Esophagus squamous epithelium (tissue), 4 donors: ENCODE data around the gene POU3F3.

Source experiments
- POLR2A ChIP-seq, 4 donors: fragments of 450-650 bp; IDR thresholded peaks; one replicate each; pipeline ENCODE4 v1.6.1; 2017; ENCODE audit warnings: antibody characterized with exemption in 4 of 4, mild to moderate bottlenecking in 4 of 4, moderate library complexity in 3 of 4
- TF ChIP-seq, protein P1 (sequence below), 6 experiments: fragments of 450-650 bp in 4 of 6; fragments of 200-600 bp in 2 of 6; sonication (generic) in 2 of 6; IDR thresholded peaks; one replicate each; pipeline ENCODE4 v1.5.1; 2016 to 2019; ENCODE audit warnings: antibody characterized with exemption in 6 of 6, mild to moderate bottlenecking in 4 of 6, moderate library complexity in 4 of 6

DNA sequence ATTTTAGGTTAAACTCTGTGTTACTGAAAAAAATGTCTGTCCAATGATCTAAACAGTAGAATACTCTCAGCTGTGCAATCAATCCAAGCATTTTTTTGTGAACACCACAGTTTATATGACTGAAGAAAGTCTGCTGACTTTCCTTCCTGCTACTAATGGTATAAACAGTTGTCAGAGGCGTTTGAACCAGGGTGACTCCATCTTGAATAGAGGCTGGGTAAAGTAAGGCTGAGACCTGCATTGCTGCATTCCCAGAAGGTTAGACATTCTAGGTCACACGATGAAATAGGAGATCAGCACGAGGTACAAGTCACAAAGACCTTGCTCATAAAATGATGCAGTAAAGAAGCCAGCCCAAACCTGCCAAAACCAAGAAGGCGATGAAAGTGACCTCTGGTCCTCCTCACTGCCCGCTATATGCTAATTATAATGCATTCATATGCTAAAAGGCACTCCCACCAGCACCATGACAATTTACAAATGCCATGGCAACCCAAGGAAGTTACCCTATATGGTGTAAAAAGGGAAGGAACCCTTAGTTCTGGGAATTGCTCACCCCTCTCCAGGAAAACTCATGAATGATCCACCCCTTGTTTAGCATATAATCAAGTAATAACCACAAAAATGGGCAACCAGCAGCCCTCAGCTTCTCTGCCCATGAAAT is 31.3 kb downstream of the POU3F3 start:
- TF ChIP-seq, protein P1, sequence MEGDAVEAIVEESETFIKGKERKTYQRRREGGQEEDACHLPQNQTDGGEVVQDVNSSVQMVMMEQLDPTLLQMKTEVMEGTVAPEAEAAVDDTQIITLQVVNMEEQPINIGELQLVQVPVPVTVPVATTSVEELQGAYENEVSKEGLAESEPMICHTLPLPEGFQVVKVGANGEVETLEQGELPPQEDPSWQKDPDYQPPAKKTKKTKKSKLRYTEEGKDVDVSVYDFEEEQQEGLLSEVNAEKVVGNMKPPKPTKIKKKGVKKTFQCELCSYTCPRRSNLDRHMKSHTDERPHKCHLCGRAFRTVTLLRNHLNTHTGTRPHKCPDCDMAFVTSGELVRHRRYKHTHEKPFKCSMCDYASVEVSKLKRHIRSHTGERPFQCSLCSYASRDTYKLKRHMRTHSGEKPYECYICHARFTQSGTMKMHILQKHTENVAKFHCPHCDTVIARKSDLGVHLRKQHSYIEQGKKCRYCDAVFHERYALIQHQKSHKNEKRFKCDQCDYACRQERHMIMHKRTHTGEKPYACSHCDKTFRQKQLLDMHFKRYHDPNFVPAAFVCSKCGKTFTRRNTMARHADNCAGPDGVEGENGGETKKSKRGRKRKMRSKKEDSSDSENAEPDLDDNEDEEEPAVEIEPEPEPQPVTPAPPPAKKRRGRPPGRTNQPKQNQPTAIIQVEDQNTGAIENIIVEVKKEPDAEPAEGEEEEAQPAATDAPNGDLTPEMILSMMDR (IDR thresholded peaks at IDR 0.05), result no peak
- TF ChIP-seq POLR2A (IDR thresholded peaks at IDR 0.05), result no peak
